HepG2 (cell line): ENCODE results near the gene TRIM28. TPM values are rescaled to one million over a fixed set of nuclear protein-coding genes. Genes with fewer than 3 reads are reported as not detected.

ENCODE experiments used
- CHCHD3 ChIP-seq: sonication (generic); formaldehyde crosslinking; IDR thresholded peaks from 2 replicates; pipeline ENCODE4 v1.8.0; 2022; ENCODE audit warnings: mild to moderate bottlenecking, missing genetic modification reagents, moderate library complexity
- ESRRA ChIP-seq: sonication (generic); formaldehyde crosslinking; IDR thresholded peaks from 2 replicates; pipeline ENCODE4 v1.5.1; 2020; ENCODE audit warnings: mild to moderate bottlenecking, low read depth, missing genetic modification reagents
- GATA4 ChIP-seq: sonication (generic); IDR thresholded peaks from 2 replicates; pipeline ENCODE4 v1.6.1; 2016; ENCODE audit warnings: antibody characterized with exemption, low read depth, borderline replicate concordance
- IKZF4 ChIP-seq: sonication (generic); formaldehyde crosslinking; IDR thresholded peaks from 2 replicates; pipeline ENCODE4 v1.5.1; 2020; ENCODE audit warnings: borderline replicate concordance, mild to moderate bottlenecking, low read depth, missing genetic modification reagents; ENCODE audit errors: not compliant biosample characterization
- JUN ChIP-seq: sonication (generic); formaldehyde crosslinking; IDR thresholded peaks from 2 replicates; pipeline ENCODE4 v1.4.0; 2020; ENCODE audit warnings: mild to moderate bottlenecking, missing genetic modification reagents
- NFATC3 ChIP-seq: sonication (generic); formaldehyde crosslinking; IDR thresholded peaks from 2 replicates; pipeline ENCODE4 v1.5.1; 2020; ENCODE audit warnings: mild to moderate bottlenecking, missing genetic modification reagents
- RNF2 ChIP-seq: fragments of 450-650 bp; conservative IDR thresholded peaks from 2 replicates; pipeline ENCODE4 v1.6.1; 2016; ENCODE audit warnings: low read depth
- ZNF234 ChIP-seq: sonication (generic); formaldehyde crosslinking; conservative IDR thresholded peaks from 2 replicates; pipeline ENCODE4 v1.5.1; 2020; ENCODE audit warnings: mild to moderate bottlenecking, missing genetic modification reagents
- ZNF33A ChIP-seq: sonication (generic); formaldehyde crosslinking; IDR thresholded peaks from 2 replicates; pipeline ENCODE4 v1.5.1; 2020; ENCODE audit warnings: missing genetic modification reagents, mild to moderate bottlenecking, moderate library complexity, borderline replicate concordance
- ZNF569 ChIP-seq: sonication (generic); formaldehyde crosslinking; IDR thresholded peaks from 2 replicates; pipeline ENCODE4 v1.5.0; 2020; ENCODE audit warnings: mild to moderate bottlenecking, missing genetic modification reagents, moderate library complexity, borderline replicate concordance
- ZNF678 ChIP-seq: sonication (generic); formaldehyde crosslinking; IDR thresholded peaks from 2 replicates; pipeline ENCODE4 v1.4.0; 2020; ENCODE audit warnings: mild to moderate bottlenecking, missing genetic modification reagents
- polyA plus RNA-seq, 8 experiments: library from polyadenylated mRNA; depleted of rRNA in 3 of 8; stranded (reverse) in 7 of 8; unstranded in 1 of 8; fragments of >200 nt; fragmentation: Illumina TruSeq in 4 of 8; extraction: Trizol in 4 of 8; gene quantifications; 2 replicates each; pipeline versions ENCODE4 v1.2.1 to v1.2.3, GENCODE V29; 2011 to 2016; ENCODE audit warnings: low read depth in 4 of 8, missing spikeins in 1 of 8, mixed read lengths in 1 of 8; ENCODE audit not compliant: insufficient read depth in 1 of 8
- total RNA-seq, 5 experiments: library from RNA; depleted of rRNA; stranded (reverse); fragments of >200 nt; fragmentation: Illumina TruSeq; extraction: Trizol; gene quantifications; 2 replicates each; pipeline ENCODE4 v1.2.3, GENCODE V29; 2016; ENCODE audit warnings: low read depth in 1 of 5
- TF ChIP-seq, protein P1 (sequence below): sonication (generic); formaldehyde crosslinking; IDR thresholded peaks from 2 replicates; pipeline ENCODE4 v1.5.1; 2020; ENCODE audit warnings: mild to moderate bottlenecking, missing genetic modification reagents
- TF ChIP-seq, protein P2 (sequence below): IDR thresholded peaks from 2 replicates; pipeline ENCODE4 v1.6.1; 2016; ENCODE audit warnings: low read depth, missing genetic modification reagents, missing compliant biosample characterization
- TF ChIP-seq, protein P3 (sequence below): sonication (generic); formaldehyde crosslinking; IDR thresholded peaks from 2 replicates; pipeline ENCODE4 v1.8.0; 2022; ENCODE audit warnings: mild to moderate bottlenecking, missing genetic modification reagents
- TF ChIP-seq, protein P4 (sequence below): IDR thresholded peaks from 2 replicates; pipeline ENCODE4 v1.6.1; 2016; ENCODE audit warnings: mild to moderate bottlenecking

Gene TRIM28
- total and polyA plus RNA-seq, 2 of the 13 experiments (the other 11 are each of a cell fraction or from before 2014, with no cell fraction given): 361 to 439 TPM

DNA sequence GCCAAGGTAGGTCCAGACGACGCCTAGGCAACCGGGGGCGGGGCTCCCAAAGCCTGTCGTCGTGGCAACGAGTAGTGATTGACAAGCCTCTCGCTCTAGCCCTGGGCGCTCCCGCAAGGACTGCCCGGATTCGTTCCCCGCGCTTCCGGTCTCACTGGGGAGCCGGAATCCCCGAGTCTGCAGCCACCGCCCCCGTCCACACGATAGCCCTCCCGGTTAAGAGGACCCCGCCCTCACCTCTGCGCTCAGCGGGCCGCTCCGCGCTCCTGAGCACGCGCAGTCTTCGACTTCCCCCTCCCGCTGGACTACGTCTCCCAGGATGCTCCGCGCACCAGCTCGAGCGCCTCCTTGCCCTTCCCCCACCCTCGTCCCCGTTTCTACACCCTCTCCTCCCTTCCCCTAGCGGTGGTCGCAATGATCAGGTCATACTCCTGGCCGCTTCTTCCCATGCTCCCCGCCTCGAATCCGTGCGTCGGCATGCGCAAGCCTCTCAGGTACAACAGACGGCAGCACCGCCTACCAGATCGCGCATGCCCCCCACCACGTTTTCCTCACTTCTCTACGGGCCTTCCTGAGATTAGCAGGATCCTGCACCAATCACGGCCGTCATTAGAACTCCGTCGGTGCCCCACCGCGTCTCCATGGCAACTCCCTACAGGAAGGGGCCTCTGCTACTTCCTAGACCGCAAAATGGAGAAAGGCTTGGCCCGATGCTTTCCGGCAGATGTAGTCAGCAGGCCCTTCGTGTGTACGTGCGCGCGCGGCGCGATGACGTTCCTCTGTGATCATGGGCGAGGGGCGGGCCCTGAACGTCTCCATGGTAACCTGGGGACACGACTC, 29.2 kb downstream of the TRIM28 start, which contains the start of gene MZF1 (continued):
- TF ChIP-seq, protein P1, sequence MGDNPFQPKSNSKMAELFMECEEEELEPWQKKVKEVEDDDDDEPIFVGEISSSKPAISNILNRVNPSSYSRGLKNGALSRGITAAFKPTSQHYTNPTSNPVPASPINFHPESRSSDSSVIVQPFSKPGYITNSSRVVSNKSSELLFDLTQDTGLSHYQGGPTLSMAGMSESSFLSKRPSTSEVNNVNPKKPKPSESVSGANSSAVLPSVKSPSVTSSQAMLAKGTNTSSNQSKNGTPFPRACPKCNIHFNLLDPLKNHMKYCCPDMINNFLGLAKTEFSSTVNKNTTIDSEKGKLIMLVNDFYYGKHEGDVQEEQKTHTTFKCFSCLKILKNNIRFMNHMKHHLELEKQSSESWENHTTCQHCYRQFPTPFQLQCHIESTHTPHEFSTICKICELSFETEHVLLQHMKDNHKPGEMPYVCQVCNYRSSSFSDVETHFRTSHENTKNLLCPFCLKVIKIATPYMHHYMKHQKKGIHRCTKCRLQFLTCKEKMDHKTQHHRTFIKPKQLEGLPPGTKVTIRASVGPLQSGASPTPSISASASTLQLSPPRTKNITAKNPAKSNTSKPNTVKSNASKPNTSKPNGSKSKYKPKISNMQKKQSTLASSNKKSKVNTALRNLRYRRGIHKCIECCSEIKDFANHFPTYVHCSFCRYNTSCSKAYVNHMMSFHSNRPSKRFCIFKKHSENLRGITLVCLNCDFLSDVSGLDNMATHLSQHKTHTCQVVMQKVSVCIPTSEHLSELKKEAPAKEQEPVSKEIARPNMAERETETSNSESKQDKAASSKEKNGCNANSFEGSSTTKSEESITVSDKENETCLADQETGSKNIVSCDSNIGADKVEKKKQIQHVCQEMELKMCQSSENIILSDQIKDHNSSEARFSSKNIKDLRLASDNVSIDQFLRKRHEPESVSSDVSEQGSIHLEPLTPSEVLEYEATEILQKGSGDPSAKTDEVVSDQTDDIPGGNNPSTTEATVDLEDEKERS: peak; percentile 72; the same call in 1 of the 2 replicates
- TF ChIP-seq IKZF4 (CRISPR knock-in tag): peak; percentile 67
- no peak for TF ChIP-seq ZNF33A (CRISPR knock-in tag)
- TF ChIP-seq RNF2: no peak
- TF ChIP-seq CHCHD3 (CRISPR knock-in tag): 0 out of 2 replicates have a peak, but pooled peaks have one; percentile 66
- no peak for TF ChIP-seq ZNF678
- peak; percentile 71; the same call in 1 of the 2 replicates for TF ChIP-seq JUN (CRISPR knock-in tag)
- TF ChIP-seq NFATC3 (CRISPR knock-in tag): no peak
- TF ChIP-seq ZNF569: 0 out of 2 replicates have a peak, but pooled peaks have one; percentile 93
- TF ChIP-seq, protein P2, sequence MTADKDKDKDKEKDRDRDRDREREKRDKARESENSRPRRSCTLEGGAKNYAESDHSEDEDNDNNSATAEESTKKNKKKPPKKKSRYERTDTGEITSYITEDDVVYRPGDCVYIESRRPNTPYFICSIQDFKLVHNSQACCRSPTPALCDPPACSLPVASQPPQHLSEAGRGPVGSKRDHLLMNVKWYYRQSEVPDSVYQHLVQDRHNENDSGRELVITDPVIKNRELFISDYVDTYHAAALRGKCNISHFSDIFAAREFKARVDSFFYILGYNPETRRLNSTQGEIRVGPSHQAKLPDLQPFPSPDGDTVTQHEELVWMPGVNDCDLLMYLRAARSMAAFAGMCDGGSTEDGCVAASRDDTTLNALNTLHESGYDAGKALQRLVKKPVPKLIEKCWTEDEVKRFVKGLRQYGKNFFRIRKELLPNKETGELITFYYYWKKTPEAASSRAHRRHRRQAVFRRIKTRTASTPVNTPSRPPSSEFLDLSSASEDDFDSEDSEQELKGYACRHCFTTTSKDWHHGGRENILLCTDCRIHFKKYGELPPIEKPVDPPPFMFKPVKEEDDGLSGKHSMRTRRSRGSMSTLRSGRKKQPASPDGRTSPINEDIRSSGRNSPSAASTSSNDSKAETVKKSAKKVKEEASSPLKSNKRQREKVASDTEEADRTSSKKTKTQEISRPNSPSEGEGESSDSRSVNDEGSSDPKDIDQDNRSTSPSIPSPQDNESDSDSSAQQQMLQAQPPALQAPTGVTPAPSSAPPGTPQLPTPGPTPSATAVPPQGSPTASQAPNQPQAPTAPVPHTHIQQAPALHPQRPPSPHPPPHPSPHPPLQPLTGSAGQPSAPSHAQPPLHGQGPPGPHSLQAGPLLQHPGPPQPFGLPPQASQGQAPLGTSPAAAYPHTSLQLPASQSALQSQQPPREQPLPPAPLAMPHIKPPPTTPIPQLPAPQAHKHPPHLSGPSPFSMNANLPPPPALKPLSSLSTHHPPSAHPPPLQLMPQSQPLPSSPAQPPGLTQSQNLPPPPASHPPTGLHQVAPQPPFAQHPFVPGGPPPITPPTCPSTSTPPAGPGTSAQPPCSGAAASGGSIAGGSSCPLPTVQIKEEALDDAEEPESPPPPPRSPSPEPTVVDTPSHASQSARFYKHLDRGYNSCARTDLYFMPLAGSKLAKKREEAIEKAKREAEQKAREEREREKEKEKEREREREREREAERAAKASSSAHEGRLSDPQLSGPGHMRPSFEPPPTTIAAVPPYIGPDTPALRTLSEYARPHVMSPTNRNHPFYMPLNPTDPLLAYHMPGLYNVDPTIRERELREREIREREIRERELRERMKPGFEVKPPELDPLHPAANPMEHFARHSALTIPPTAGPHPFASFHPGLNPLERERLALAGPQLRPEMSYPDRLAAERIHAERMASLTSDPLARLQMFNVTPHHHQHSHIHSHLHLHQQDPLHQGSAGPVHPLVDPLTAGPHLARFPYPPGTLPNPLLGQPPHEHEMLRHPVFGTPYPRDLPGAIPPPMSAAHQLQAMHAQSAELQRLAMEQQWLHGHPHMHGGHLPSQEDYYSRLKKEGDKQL: no peak
- TF ChIP-seq, protein P3, sequence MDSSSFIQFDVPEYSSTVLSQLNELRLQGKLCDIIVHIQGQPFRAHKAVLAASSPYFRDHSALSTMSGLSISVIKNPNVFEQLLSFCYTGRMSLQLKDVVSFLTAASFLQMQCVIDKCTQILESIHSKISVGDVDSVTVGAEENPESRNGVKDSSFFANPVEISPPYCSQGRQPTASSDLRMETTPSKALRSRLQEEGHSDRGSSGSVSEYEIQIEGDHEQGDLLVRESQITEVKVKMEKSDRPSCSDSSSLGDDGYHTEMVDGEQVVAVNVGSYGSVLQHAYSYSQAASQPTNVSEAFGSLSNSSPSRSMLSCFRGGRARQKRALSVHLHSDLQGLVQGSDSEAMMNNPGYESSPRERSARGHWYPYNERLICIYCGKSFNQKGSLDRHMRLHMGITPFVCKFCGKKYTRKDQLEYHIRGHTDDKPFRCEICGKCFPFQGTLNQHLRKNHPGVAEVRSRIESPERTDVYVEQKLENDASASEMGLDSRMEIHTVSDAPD (CRISPR knock-in tag): no peak
- TF ChIP-seq ZNF234: no peak
- TF ChIP-seq, protein P4, sequence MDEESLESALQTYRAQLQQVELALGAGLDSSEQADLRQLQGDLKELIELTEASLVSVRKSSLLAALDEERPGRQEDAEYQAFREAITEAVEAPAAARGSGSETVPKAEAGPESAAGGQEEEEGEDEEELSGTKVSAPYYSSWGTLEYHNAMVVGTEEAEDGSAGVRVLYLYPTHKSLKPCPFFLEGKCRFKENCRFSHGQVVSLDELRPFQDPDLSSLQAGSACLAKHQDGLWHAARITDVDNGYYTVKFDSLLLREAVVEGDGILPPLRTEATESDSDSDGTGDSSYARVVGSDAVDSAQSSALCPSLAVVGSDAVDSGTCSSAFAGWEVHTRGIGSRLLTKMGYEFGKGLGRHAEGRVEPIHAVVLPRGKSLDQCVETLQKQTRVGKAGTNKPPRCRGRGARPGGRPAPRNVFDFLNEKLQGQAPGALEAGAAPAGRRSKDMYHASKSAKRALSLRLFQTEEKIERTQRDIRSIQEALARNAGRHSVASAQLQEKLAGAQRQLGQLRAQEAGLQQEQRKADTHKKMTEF (CRISPR knock-in tag): peak; percentile 69
- TF ChIP-seq ESRRA (CRISPR knock-in tag): 0 out of 2 replicates have a peak, but pooled peaks have one; percentile 8
- no peak for TF ChIP-seq GATA4
